GM18499 (cell line): Measurements from ENCODE around the gene MYH16.
"Not testable (repeated sequence)": the region's sequence is repeated elsewhere in the genome, so short reads cannot be mapped to it uniquely, and the experiment has no call there.

Experiments used
- ATAC-seq: cut with Tn5 transposase; IDR thresholded peaks from one replicate; pipeline ENCODE4 v1.9.1; 2021; ENCODE audit warnings: moderate number of reproducible peaks; ENCODE audit not compliant: insufficient read depth, unreplicated experiment

The MYH16 gene

GRCh38 chr7:99340659-99341058, 68.0 kb downstream of the MYH16 start:
- ATAC-seq: no peak

GRCh38 chr7:99344061-99344647, 71.5 kb downstream of the MYH16 start:
- no peak for ATAC-seq

DNA sequence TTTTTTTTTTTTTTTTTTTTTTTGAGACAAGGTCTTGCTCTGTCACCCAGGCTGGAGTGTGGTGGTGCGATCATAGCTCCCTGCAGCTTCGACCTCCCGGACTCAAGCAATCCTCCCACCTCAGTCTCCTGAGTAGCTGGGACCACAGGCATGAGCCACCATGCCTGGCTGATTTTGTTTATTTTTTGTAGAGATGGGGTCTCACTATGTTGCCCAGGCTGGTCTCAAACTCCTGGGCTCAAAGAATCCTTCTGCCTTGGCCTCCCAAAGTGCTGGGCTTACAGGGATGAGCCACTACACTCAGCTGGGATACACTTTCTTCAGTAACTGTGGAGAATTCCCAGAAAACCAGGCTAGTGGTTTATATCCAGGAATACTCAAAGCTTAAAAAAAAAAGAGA, 78.0 kb downstream of the MYH16 start:
- ATAC-seq: not testable (repeated sequence)

DNA sequence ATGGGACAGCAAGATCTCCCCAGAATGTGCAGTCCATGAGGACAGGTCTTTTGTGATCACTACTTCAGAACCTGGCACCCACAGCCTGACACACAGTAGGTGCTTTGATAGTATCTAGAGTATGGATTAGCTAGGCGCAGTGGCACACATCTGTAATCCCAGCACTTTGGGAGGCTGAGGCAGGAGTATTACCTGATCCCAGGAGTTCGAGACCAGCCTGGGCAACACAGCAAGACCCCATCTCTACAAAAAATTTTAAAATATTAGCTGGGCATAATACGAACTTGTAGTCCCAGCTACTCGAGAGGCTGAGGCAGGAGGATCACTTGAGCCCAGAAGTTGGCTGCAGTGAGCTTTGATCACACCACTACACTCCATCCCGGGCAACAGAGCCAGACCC, 79.6 kb downstream of the MYH16 start:
- no peak for ATAC-seq

- ATAC-seq: no peak
Measured at GRCh38 chr7:99355098-99355497, 82.5 kb downstream of the MYH16 start.

DNA sequence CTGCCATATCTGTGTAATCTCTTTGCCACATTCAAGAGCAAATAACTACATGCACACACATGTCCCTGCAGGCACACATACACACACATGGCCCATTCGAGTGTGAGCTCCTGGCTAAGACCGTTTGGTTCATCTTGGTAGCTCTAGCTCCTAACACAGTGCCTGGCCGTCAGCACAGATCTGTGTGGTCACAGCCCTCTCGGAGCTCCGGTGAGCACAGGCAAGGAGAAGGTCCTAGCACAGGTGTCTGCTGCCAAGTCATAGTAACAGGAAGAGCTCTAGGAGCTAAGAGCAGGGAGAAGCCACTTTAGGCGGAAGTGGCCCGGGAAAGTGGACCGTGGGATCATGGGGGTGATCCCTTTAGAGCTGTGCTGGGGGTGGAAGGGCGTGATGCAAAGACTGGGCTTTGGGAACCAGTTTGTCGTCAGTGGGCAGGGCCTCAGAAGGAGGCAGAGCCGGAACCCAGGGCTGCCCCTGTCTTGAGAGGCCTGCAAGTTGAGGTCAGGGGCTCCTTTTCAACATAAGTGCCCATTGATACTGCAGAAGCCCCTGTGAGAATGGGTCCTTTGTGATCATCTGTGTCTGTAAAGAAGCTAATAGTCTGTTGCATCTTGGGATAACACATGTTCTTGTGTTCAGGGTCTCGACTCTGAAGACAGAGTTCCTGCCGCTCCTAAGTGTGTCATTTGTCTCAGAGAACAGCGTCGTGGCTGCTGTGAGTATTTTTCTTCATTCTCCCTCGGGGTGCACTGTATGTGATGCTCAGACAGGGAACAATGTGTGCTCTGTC, 85.3 kb downstream of the MYH16 start:
- no peak for ATAC-seq

- not testable (repeated sequence) for ATAC-seq
Measured at GRCh38 chr7:99358521-99358920, 85.9 kb downstream of the MYH16 start.

- ATAC-seq: no peak
Measured at GRCh38 chr7:99359465-99360154, 87.0 kb downstream of the MYH16 start.
